A549 (cell line): ENCODE results near the gene DRD3.

ENCODE experiments used
- CBX8 ChIP-seq: fragments of 200-600 bp; sonication (generic); IDR thresholded peaks from 2 replicates; pipeline ENCODE4 v1.6.1; 2016
- CHD2 ChIP-seq: fragments of 150-350 bp; IDR thresholded peaks from 2 replicates; pipeline ENCODE4 v1.6.1; 2014; ENCODE audit warnings: low read length; ENCODE audit not compliant: partially characterized antibody
- CTCF ChIP-seq: fragments of >200 bp; sonication (Bioruptor Twin); formaldehyde crosslinking; IDR thresholded peaks from 3 replicates; pipeline ENCODE4 v1.5.1; 2016
- MAFK ChIP-seq: fragments of 450-650 bp; IDR thresholded peaks from 2 replicates; pipeline ENCODE4 v1.6.1; 2014; ENCODE audit not compliant: partially characterized antibody
- POLR2A ChIP-seq: IDR thresholded peaks from 2 replicates; pipeline ENCODE4 v1.6.1; 2012; ENCODE audit warnings: mild to moderate bottlenecking, low read length
- POLR2AphosphoS2 ChIP-seq: conservative IDR thresholded peaks from 2 replicates; pipeline ENCODE4 v1.6.1; 2012; ENCODE audit warnings: low read length, improper control_type of control experiment, inconsistent platforms
- RAD21 ChIP-seq, 2 experiments: fragments of >200 bp in 1 of 2; sonication (Bioruptor Twin) in 1 of 2; formaldehyde crosslinking in 1 of 2; IDR thresholded peaks in 1 of 2; conservative IDR thresholded peaks in 1 of 2; 2 replicates in 1 of 2; 3 replicates in 1 of 2; pipeline ENCODE4 v1.6.1; 2012 to 2018; ENCODE audit warnings: inconsistent platforms in 1 of 2
- RCOR1 ChIP-seq: fragments of 150-350 bp; IDR thresholded peaks from 2 replicates; pipeline ENCODE4 v1.6.1; 2014; ENCODE audit warnings: antibody characterized with exemption, low read length, low read depth
- SMC3 ChIP-seq: fragments of >200 bp; sonication (Bioruptor Twin); formaldehyde crosslinking; IDR thresholded peaks from 3 replicates; pipeline ENCODE4 v1.6.1; 2018; ENCODE audit warnings: inconsistent platforms
- USF2 ChIP-seq: fragments of 450-650 bp; IDR thresholded peaks from 2 replicates; pipeline ENCODE4 v1.6.1; 2014; ENCODE audit warnings: antibody characterized with exemption

GRCh38 chr3:114083112-114083511 lies 95.7 kb downstream of the DRD3 start:
- TF ChIP-seq CTCF = no peak
- TF ChIP-seq POLR2A = no peak
- TF ChIP-seq CBX8 = no peak
- no peak for TF ChIP-seq RCOR1
- no peak for TF ChIP-seq USF2
- TF ChIP-seq POLR2AphosphoS2 = no peak
- no peak for TF ChIP-seq CHD2
- no peak for TF ChIP-seq MAFK
- no peak for TF ChIP-seq SMC3
- TF ChIP-seq RAD21 (conservative IDR thresholded peaks at IDR 0.05 in 1 of 2, IDR thresholded peaks at IDR 0.05 in 1 of 2) = no peak
